Fibroblast of villous mesenchyme (primary cell): ENCODE results near the gene WDFY2. TPM values are rescaled to one million over a fixed set of nuclear protein-coding genes. Genes with fewer than 3 reads are reported as not detected.
A peak's percentile ranks its signal among the peaks of the same experiment; 100 is the strongest.

ENCODE experiments used
- DNase-seq: peaks from one replicate; pipeline ENCODE4 v3.0.0-alpha.2; 2010; ENCODE audit warnings: low read depth
- H3K4me3 ChIP-seq: 2 replicates; pipeline ENCODE4 v1.5.1; 2011; ENCODE audit warnings: low read depth, mild to moderate bottlenecking, low read length
- CTCF ChIP-seq: IDR thresholded peaks from 2 replicates; pipeline ENCODE4 v1.5.1; 2012; ENCODE audit warnings: low read depth, mild to moderate bottlenecking, low read length; ENCODE audit not compliant: insufficient read depth
- total RNA-seq: library from RNA; depleted of rRNA; stranded (reverse); fragments of >200 nt; gene quantifications from 2 replicates; pipeline ENCODE4 v1.2.3, GENCODE V29; 2012

WDFY2 gene
- total RNA-seq, 1 donor = 6.0 TPM

- TF ChIP-seq CTCF = no peak
- no peak for DNase-seq
- H3K4me3 ChIP-seq = no peak overlapping the region
These were observed 27.5 kb upstream of the WDFY2 start for GRCh38 chr13:51556740-51557139.

- H3K4me3 ChIP-seq = no peak overlapping the region
- no peak for DNase-seq
- TF ChIP-seq CTCF = no peak
These were observed 26.8 kb upstream of the WDFY2 start for GRCh38 chr13:51557438-51557837.

- TF ChIP-seq CTCF = no peak
- no peak overlapping the region for H3K4me3 ChIP-seq
- peak; percentile 59 for DNase-seq
These were observed 26.2 kb upstream of the WDFY2 start for GRCh38 chr13:51557875-51558612.

- no peak overlapping the region for H3K4me3 ChIP-seq
- DNase-seq = no peak
- no peak for TF ChIP-seq CTCF
These were observed 24.1 kb upstream of the WDFY2 start for GRCh38 chr13:51559946-51560735.

GRCh38 chr13:51562011-51562671, 22.1 kb upstream of the WDFY2 start:
- no peak for TF ChIP-seq CTCF
- H3K4me3 ChIP-seq = no peak overlapping the region
- no peak for DNase-seq

- DNase-seq = no peak
- TF ChIP-seq CTCF = no peak
- H3K4me3 ChIP-seq = no peak overlapping the region
These were observed 20.0 kb upstream of the WDFY2 start for GRCh38 chr13:51564252-51564651.
